ENCODE data around the gene TMEM132E. TPM values are rescaled to one million over a fixed set of nuclear protein-coding genes. Genes with fewer than 3 reads are reported as not detected.

TMEM132E gene
- total RNA-seq, 1 donor from 2014 or later, result 0.80 TPM

DNA sequence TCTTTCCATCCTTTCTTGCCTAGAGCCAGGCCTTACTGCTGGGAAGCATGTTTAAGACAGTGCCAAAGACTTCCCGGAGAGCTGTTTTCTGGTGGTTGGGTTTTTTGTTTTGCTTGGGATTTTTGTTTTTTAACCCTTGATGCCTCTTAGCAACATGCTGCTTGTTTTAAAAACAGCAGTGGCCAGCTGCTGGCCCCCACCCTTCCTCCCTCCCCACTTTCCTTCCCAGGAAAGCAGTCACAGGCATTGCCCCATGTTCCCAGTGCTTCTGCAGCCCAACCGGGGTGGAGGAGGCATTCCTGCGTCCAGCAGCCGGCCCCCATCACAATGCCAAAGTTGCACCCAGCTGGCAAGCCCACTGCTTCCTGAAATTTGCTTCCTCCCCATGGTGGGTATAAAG lies 12.6 kb downstream of the TMEM132E start:
- Mint-ChIP-seq H3K27ac (no peak overlapping the region), H3K36me3 (no peaks in the 10 kb centered on the region), H3K4me3 (no peak overlapping the region), H3K27me3 (ENCODE audit: low read depth) (peaks cover 91% of the 10 kb centered on the region), H3K4me1 (peaks cover 5% of the 10 kb centered on the region), H3K9me3 (no peaks in the 10 kb centered on the region)
- TF ChIP-seq, protein P1, sequence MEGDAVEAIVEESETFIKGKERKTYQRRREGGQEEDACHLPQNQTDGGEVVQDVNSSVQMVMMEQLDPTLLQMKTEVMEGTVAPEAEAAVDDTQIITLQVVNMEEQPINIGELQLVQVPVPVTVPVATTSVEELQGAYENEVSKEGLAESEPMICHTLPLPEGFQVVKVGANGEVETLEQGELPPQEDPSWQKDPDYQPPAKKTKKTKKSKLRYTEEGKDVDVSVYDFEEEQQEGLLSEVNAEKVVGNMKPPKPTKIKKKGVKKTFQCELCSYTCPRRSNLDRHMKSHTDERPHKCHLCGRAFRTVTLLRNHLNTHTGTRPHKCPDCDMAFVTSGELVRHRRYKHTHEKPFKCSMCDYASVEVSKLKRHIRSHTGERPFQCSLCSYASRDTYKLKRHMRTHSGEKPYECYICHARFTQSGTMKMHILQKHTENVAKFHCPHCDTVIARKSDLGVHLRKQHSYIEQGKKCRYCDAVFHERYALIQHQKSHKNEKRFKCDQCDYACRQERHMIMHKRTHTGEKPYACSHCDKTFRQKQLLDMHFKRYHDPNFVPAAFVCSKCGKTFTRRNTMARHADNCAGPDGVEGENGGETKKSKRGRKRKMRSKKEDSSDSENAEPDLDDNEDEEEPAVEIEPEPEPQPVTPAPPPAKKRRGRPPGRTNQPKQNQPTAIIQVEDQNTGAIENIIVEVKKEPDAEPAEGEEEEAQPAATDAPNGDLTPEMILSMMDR (IDR thresholded peaks at IDR 0.05; ENCODE audit: unreplicated experiment), result no peak
- DNase-seq (ENCODE audit: low spot score in 2 of 2, unreplicated experiment in 2 of 2), result no peak

DNA sequence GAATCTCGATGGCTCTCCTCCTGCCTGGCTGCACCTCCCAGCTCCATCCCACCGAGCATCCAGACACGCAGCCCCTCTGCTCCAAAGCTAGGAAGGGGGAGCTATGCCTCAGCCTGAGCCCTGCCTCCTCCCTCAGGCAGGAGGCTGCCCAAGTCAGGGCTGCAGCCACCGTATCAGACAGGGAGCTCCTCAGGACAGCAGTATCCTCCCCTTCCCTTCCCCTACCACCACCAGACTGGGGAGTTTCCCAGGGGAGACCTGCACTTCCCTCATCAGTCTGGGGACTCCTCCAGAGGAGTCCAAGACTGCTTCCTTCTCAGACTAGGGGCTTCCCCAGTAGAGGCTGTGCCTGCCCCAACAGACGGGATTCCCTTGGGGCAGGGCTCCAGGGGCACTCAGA lies 17.5 kb downstream of the TMEM132E start:
- H3K4me1 Mint-ChIP-seq, result peaks cover 18% of the 10 kb centered on the region
- H3K27me3 Mint-ChIP-seq (ENCODE audit: low read depth), result peaks cover 71% of the 10 kb centered on the region
- H3K9me3 Mint-ChIP-seq, result no peaks in the 10 kb centered on the region
- TF ChIP-seq, protein P1 (IDR thresholded peaks at IDR 0.05; ENCODE audit: unreplicated experiment), result no peak
- DNase-seq (ENCODE audit: low spot score in 2 of 2, unreplicated experiment in 2 of 2), result no peak
- H3K4me3 Mint-ChIP-seq, result no peak overlapping the region
- no peak overlapping the region for H3K27ac Mint-ChIP-seq
- H3K36me3 Mint-ChIP-seq, result no peaks in the 10 kb centered on the region

DNA sequence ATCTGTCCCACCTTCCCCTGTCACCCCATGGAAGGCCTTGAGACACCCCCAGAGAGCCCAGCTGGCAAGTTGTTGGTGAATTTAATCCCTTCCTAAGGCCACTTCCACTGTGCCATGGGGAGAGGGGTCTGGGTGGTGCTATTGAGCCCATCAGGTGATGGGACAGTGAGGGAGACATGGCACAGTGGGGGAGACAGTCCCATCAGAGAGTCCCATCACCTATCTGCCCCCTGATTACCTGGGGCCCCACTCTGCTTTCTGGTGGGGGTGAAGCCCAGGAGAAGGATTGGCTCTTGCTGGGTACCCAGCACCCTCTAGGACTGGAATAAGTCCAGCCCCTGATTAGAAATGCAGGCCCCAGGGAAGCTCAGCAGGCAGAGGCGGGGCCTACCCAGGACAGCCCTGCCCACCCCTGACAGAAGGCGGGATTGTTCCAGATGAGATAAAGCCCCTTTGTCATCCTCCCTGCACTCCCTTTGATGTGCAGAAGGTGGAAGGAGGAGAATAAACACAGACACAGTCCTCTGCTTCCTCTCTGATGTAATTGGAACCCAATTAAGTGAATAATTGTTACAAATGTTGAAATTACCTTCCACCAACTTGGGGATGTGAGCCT lies 18.9 kb downstream of the TMEM132E start:
- DNase-seq (ENCODE audit: low spot score in 2 of 2, unreplicated experiment in 2 of 2), result peak in 1 of 2 experiments; percentile 56
- TF ChIP-seq, protein P1 (IDR thresholded peaks at IDR 0.05; ENCODE audit: unreplicated experiment), result no peak
- H3K9me3 Mint-ChIP-seq, result no peaks in the 10 kb centered on the region
- H3K4me1 Mint-ChIP-seq, result peaks cover 18% of the 10 kb centered on the region
- H3K27me3 Mint-ChIP-seq (ENCODE audit: low read depth), result peaks cover 71% of the 10 kb centered on the region
- no peak overlapping the region for H3K4me3 Mint-ChIP-seq
- no peaks in the 10 kb centered on the region for H3K36me3 Mint-ChIP-seq
- H3K27ac Mint-ChIP-seq, result no peak overlapping the region

DNA sequence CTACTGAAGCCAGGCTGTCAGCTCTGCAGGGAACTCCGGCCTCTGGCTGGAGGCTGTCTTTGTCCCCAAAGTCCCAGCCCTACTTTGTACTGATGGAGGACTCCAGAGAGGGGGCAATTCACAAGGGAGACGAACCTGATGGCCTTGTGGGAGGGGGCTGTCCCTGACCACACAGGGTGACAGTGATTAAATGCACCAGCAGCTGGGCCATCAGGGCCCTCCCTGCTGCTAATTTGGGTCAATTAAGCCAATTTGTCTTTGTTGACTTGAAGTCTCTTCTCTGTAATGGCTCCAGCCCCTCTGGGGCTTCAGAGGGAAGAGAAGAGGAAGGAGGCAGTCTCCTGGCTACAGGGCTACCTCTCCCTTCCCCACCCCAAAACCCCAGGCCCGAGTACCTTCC lies 22.0 kb downstream of the TMEM132E start:
- H3K36me3 Mint-ChIP-seq, result no peaks in the 10 kb centered on the region
- H3K4me3 Mint-ChIP-seq, result no peak overlapping the region
- TF ChIP-seq, protein P1 (IDR thresholded peaks at IDR 0.05; ENCODE audit: unreplicated experiment), result no peak
- no peak for DNase-seq (ENCODE audit: low spot score in 2 of 2, unreplicated experiment in 2 of 2)
- H3K27me3 Mint-ChIP-seq (ENCODE audit: low read depth), result peaks cover 68% of the 10 kb centered on the region
- H3K27ac Mint-ChIP-seq, result no peak overlapping the region
- no peaks in the 10 kb centered on the region for H3K9me3 Mint-ChIP-seq
- H3K4me1 Mint-ChIP-seq, result peaks cover 18% of the 10 kb centered on the region

DNA sequence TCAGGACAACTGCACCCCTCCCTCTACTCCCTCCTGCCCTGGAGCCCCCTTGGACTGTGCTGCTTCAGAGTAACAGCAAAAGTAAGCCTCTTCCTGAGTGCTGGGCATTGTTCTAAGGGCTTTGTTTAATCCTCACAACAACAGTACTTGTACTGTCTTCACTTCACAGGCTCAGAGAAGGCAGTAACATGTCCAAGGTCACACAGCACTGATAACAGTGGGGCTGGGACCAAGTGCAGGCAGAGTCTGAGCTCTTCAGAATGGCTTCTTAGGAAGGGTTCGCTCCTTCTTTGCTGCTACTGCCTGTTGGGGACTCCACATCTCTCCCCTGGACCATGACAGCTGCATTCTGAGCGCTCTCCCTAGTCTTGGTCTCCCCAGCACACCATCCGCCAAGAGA lies 24.6 kb downstream of the TMEM132E start:
- H3K4me1 Mint-ChIP-seq, result peaks cover 13% of the 10 kb centered on the region
- DNase-seq (ENCODE audit: low spot score in 2 of 2, unreplicated experiment in 2 of 2), result no peak
- no peak overlapping the region for H3K27ac Mint-ChIP-seq
- H3K36me3 Mint-ChIP-seq, result no peaks in the 10 kb centered on the region
- H3K4me3 Mint-ChIP-seq, result no peak overlapping the region
- TF ChIP-seq, protein P1 (IDR thresholded peaks at IDR 0.05; ENCODE audit: unreplicated experiment), result no peak
- H3K9me3 Mint-ChIP-seq, result no peaks in the 10 kb centered on the region
- H3K27me3 Mint-ChIP-seq (ENCODE audit: low read depth), result peaks cover 74% of the 10 kb centered on the region

DNA sequence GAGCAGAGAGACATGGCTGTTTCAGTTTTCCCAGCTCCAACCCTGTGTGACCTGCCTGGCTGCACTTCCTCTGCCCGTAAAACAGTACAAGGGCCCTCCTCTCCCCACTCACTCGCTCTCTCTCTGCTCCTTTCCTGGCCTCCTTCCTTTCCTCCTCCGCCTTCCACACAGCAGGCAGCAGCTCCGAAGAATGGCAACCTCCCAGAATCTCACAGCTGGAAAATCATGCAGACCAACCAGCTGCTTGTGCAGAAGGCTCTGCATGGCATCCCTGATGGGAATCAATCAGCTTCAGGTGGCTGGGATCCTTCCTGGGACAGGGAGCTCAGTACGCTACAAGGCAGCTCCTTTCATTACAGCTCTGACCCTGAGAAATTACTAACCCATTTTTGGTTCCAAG lies 27.4 kb downstream of the TMEM132E start:
- Mint-ChIP-seq H3K27me3 (ENCODE audit: low read depth) (peaks cover 57% of the 10 kb centered on the region), H3K9me3 (no peaks in the 10 kb centered on the region), H3K4me3 (no peak overlapping the region), H3K4me1 (peaks cover 37% of the 10 kb centered on the region), H3K27ac (no peak overlapping the region), H3K36me3 (no peaks in the 10 kb centered on the region)
- TF ChIP-seq, protein P1 (IDR thresholded peaks at IDR 0.05; ENCODE audit: unreplicated experiment), result no peak
- DNase-seq (ENCODE audit: low spot score in 2 of 2, unreplicated experiment in 2 of 2), result no peak
